Fibroblast of skin of right biceps (primary cell): Measurements from ENCODE around the gene PCSK1N.
"Not testable (repeated sequence)": the region's sequence is repeated elsewhere in the genome, so short reads cannot be mapped to it uniquely, and the experiment has no call there.

Experiments
- DNase-seq: peaks from one replicate; pipeline ENCODE4 v3.0.0-alpha.2; 2013

PCSK1N gene

GRCh38 chrX:48835524-48836329 lies at the start of gene PCSK1N:
PCSK1N (minus strand) TSS chrX:48835610; CDS start chrX:48835532, 78 bp downstream.
- DNase-seq: no peak

GRCh38 chrX:48883729-48884128 lies 48.3 kb upstream of the PCSK1N start:
- DNase-seq: no peak

GRCh38 chrX:48876944-48877343 lies 41.5 kb upstream of the PCSK1N start:
- not testable (repeated sequence) for DNase-seq

GRCh38 chrX:48872017-48872416 lies 36.6 kb upstream of the PCSK1N start:
- not testable (repeated sequence) for DNase-seq

- peak; percentile 52 for DNase-seq
Observed at GRCh38 chrX:48864210-48864609, 28.8 kb upstream of the PCSK1N start.

- peak; percentile 1 for DNase-seq
Observed at GRCh38 chrX:48854898-48855297, 19.5 kb upstream of the PCSK1N start.

GRCh38 chrX:48854121-48854804 lies 18.9 kb upstream of the PCSK1N start:
- not testable (repeated sequence) for DNase-seq

GRCh38 chrX:48853494-48853893 lies 18.1 kb upstream of the PCSK1N start:
- DNase-seq: not testable (repeated sequence)

GRCh38 chrX:48852857-48853256 lies 17.4 kb upstream of the PCSK1N start:
- DNase-seq: no peak

GRCh38 chrX:48848847-48849246 lies 13.4 kb upstream of the PCSK1N start:
- DNase-seq: no peak

GRCh38 chrX:48839686-48840085 lies 4.3 kb upstream of the PCSK1N start:
- no peak for DNase-seq

GRCh38 chrX:48834383-48834709 lies 1.1 kb downstream of the PCSK1N start:
- DNase-seq: no peak

- DNase-seq: no peak
Observed at GRCh38 chrX:48833542-48834138, 1.8 kb downstream of the PCSK1N start.

GRCh38 chrX:48831909-48832291 lies 3.5 kb downstream of the PCSK1N start:
- DNase-seq: no peak

- no peak for DNase-seq
Observed at GRCh38 chrX:48831136-48831908, 4.1 kb downstream of the PCSK1N start.

GRCh38 chrX:48829016-48829735 lies 6.2 kb downstream of the PCSK1N start:
- DNase-seq: no peak

GRCh38 chrX:48827654-48827968 lies 7.8 kb downstream of the PCSK1N start:
- DNase-seq: no peak

- DNase-seq: no peak
Observed at GRCh38 chrX:48826876-48827653, 8.3 kb downstream of the PCSK1N start.

- DNase-seq: no peak
Observed at GRCh38 chrX:48826135-48826875, 9.1 kb downstream of the PCSK1N start, which contains the start of gene ERAS. ERAS (plus strand) TSS chrX:48826513; CDS start chrX:48829124, 2,611 bp downstream.

- no peak for DNase-seq
Observed at GRCh38 chrX:48824066-48824465, 11.3 kb downstream of the PCSK1N start.

GRCh38 chrX:48823053-48823452 lies 12.4 kb downstream of the PCSK1N start:
- DNase-seq: no peak
